ENCODE measurements around the gene CCZ1.
"Not testable (repeated sequence)": the region's sequence is repeated elsewhere in the genome, so short reads cannot be mapped to it uniquely, and the experiment has no call there.

- TF ChIP-seq CTCF (IDR thresholded peaks at IDR 0.05; ENCODE audit: borderline replicate concordance, extremely low read depth, low read length, poor library complexity, severe bottlenecking); EZH2 (IDR thresholded peaks at IDR 0.05; ENCODE audit: borderline replicate concordance, low read depth, low read length, severe bottlenecking): not testable (repeated sequence)
Measured at GRCh38 chr7:5931905-5932644, 33.5 kb downstream of the CCZ1 start.
